Measurements from ENCODE around the gene CALML6.

DNA sequence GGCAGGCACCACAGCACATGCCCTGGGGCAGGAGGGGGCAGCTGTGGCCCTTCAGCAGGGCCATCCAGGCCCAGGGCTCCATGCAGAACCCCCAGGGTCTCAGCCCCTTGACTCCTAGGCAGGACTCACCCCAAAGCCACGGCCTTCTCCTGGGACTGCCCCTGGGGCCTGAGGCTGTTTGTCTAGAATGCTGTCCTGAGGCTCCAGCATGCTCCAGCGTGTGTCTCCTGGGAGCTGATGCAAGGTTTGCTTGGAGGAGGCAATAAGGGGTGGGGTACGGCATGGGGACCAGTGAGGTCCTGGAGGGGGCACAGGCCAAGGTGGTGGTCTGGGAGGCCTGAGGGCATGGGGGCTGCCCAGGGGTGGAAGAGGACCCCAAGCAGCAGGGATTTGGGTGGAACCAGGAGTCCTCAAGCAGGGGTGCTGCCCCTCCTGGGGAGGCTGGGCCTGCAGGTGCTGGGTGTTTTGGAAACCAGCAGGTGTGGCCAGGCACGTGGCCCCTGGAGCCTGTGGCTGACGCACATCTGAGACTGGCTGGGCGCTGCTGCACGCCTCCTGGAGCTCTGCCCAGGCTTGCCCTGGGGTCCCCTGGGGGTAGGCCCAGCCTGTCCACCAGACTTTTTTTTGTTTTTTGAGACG is 7.8 kb upstream of the CALML6 start:
- TF ChIP-seq POLR2AphosphoS5 (IDR thresholded peaks at IDR 0.05; ENCODE audit: low read depth, low read length) (no peak), POLR2A (IDR thresholded peaks at IDR 0.05; ENCODE audit: low read depth, low read length) (no peak)
